PC-9 (cell line): ENCODE data around the gene DSCAM.

ENCODE experiments used
- EZH2 ChIP-seq: fragments of 200-600 bp; sonication (generic); IDR thresholded peaks from 2 replicates; pipeline ENCODE4 v1.8.0; 2017; ENCODE audit warnings: antibody characterized with exemption, low read depth
- TF ChIP-seq, protein P1 (sequence below): fragments of 200-600 bp; sonication (generic); conservative IDR thresholded peaks from 2 replicates; pipeline ENCODE4 v1.6.1; 2017; ENCODE audit warnings: mixed run types, antibody characterized with exemption, mild to moderate bottlenecking, moderate library complexity

DNA sequence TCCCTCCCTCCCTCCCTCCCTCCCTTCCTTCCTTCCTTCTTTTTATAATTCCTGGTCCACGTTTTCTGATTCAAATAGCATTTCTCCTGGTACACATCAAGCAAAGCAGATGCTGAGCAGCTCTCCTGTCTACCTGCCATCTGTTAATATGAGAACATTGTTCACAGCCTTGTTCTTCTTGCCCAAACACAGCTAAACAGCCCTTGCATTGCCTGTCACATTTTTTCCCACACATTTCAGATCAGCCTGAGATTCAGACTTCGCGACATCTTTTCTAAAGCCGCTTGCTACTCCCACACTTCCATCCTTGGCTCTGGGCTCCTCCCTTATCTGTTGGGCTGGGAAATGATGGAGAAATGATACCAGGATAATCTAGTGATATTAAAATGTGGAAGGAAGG is 779.2 kb downstream of the DSCAM start:
- TF ChIP-seq, protein P1, sequence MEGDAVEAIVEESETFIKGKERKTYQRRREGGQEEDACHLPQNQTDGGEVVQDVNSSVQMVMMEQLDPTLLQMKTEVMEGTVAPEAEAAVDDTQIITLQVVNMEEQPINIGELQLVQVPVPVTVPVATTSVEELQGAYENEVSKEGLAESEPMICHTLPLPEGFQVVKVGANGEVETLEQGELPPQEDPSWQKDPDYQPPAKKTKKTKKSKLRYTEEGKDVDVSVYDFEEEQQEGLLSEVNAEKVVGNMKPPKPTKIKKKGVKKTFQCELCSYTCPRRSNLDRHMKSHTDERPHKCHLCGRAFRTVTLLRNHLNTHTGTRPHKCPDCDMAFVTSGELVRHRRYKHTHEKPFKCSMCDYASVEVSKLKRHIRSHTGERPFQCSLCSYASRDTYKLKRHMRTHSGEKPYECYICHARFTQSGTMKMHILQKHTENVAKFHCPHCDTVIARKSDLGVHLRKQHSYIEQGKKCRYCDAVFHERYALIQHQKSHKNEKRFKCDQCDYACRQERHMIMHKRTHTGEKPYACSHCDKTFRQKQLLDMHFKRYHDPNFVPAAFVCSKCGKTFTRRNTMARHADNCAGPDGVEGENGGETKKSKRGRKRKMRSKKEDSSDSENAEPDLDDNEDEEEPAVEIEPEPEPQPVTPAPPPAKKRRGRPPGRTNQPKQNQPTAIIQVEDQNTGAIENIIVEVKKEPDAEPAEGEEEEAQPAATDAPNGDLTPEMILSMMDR: no peak
- no peak for TF ChIP-seq EZH2
